Stimulated activated CD4-positive, alpha-beta T cell treated with anti-CD3 and anti-CD28 coated beads, Interleukin-1b, Interleukin-23, amount 100 ng/mL, for 48 hours (primary cell): ENCODE measurements around the gene NCKAP5.

ENCODE experiments used
- DNase-seq: peaks from one replicate; pipeline ENCODE4 v3.0.0-alpha.2; 2020

The NCKAP5 gene

GRCh38 chr2:133453032-133453431 is 115.2 kb downstream of the NCKAP5 start:
- no peak for DNase-seq

GRCh38 chr2:133452583-133452982 is 115.7 kb downstream of the NCKAP5 start:
- DNase-seq: no peak

GRCh38 chr2:133452146-133452545 is 116.1 kb downstream of the NCKAP5 start:
- DNase-seq: no peak

GRCh38 chr2:133448195-133448594 is 120.1 kb downstream of the NCKAP5 start:
- no peak for DNase-seq

GRCh38 chr2:133447303-133447702 is 121.0 kb downstream of the NCKAP5 start:
- DNase-seq: no peak

GRCh38 chr2:133444465-133444864 is 123.8 kb downstream of the NCKAP5 start:
- no peak for DNase-seq

- no peak for DNase-seq
Measured at GRCh38 chr2:133442393-133442792, 125.9 kb downstream of the NCKAP5 start.

- no peak for DNase-seq
Measured at GRCh38 chr2:133439565-133439920, 128.7 kb downstream of the NCKAP5 start.

GRCh38 chr2:133438848-133439564 is 129.3 kb downstream of the NCKAP5 start:
- DNase-seq: no peak

GRCh38 chr2:133438026-133438425 is 130.2 kb downstream of the NCKAP5 start:
- DNase-seq: no peak

- no peak for DNase-seq
Measured at GRCh38 chr2:133437492-133437891, 130.8 kb downstream of the NCKAP5 start.

GRCh38 chr2:133434959-133435668 is 133.1 kb downstream of the NCKAP5 start:
- no peak for DNase-seq

GRCh38 chr2:133433455-133434451 is 134.5 kb downstream of the NCKAP5 start:
- DNase-seq: no peak

GRCh38 chr2:133432778-133433177 is 135.5 kb downstream of the NCKAP5 start:
- no peak for DNase-seq

- DNase-seq: no peak
Measured at GRCh38 chr2:133431289-133431688, 137.0 kb downstream of the NCKAP5 start.

- no peak for DNase-seq
Measured at GRCh38 chr2:133426791-133427190, 141.5 kb downstream of the NCKAP5 start.

GRCh38 chr2:133425612-133426011 is 142.7 kb downstream of the NCKAP5 start:
- DNase-seq: no peak

GRCh38 chr2:133424876-133425275 is 143.4 kb downstream of the NCKAP5 start:
- no peak for DNase-seq

GRCh38 chr2:133422931-133423351 is 145.3 kb downstream of the NCKAP5 start:
- DNase-seq: no peak

GRCh38 chr2:133421516-133422324 is 146.5 kb downstream of the NCKAP5 start:
- no peak for DNase-seq

GRCh38 chr2:133420788-133421187 is 147.5 kb downstream of the NCKAP5 start:
- no peak for DNase-seq

- no peak for DNase-seq
Measured at GRCh38 chr2:133418671-133419070, 149.6 kb downstream of the NCKAP5 start.
